HG03469 (cell line): Measurements from ENCODE around the gene SCGB1D2.

Source experiments
- ATAC-seq: cut with Tn5 transposase; IDR thresholded peaks from one replicate; pipeline ENCODE4 v1.9.1; 2021; ENCODE audit warnings: mild to moderate bottlenecking, moderate library complexity, moderate number of reproducible peaks; ENCODE audit not compliant: unreplicated experiment

The SCGB1D2 gene

GRCh38 chr11:62256281-62256680, 14.2 kb downstream of the SCGB1D2 start:
- ATAC-seq = no peak

GRCh38 chr11:62260261-62260953, 18.4 kb downstream of the SCGB1D2 start:
- no peak for ATAC-seq

GRCh38 chr11:62264004-62264403, 22.0 kb downstream of the SCGB1D2 start:
- no peak for ATAC-seq

DNA sequence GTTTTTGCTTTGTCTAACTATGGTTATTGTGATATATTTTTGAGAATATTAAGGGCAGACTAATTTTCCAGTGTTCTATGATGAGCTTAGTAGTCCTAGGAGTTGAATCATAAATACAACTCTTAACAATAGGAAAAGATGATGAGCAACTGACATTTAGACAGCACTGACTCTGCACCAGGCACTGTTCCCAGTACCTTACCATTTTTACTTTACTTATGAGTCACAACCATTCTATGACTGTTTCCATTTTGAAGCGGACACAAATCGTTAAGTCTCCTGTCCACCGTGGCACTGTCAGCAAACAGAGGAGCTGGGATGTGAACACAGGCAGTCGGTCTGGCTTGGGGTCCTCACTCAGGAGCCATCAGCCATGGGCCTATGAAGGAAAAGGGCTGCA, 24.5 kb downstream of the SCGB1D2 start:
- no peak for ATAC-seq

- ATAC-seq = no peak
Measured at GRCh38 chr11:62267050-62267449, 25.0 kb downstream of the SCGB1D2 start.

DNA sequence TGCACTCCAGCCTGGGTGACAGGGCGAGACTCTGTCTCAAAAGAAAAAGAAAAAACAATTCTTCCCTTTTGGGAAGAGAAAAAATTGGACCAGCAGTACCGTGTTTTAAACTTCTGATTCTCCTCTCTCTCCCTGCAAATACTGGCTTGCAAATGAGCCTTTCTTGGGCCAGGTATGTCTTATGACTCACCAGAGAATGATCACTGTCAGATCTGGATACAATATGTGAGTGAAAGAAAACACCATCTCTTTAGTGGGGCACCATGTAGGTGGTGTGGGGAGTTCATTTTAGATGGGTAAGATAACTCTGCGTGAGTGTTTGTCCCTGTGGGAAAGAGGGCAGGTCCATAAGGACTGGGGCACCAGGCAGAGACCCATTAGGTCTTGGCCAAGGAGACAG, 25.5 kb downstream of the SCGB1D2 start:
- no peak for ATAC-seq

GRCh38 chr11:62269654-62270278, 27.7 kb downstream of the SCGB1D2 start, which contains the start of gene SCGB2A2:
Gene SCGB2A2, plus strand, starts transcription at chr11:62270158. Its CDS starts 59 bp downstream, at chr11:62270217.
- no peak for ATAC-seq

- ATAC-seq = no peak
Measured at GRCh38 chr11:62273284-62273683, 31.2 kb downstream of the SCGB1D2 start.

- no peak for ATAC-seq
Measured at GRCh38 chr11:62273789-62274275, 31.8 kb downstream of the SCGB1D2 start.

GRCh38 chr11:62280452-62280851, 38.4 kb downstream of the SCGB1D2 start:
- no peak for ATAC-seq
